Sigmoid colon (tissue), 7 donors: Measurements from ENCODE around the gene GLRA3. TPM values are rescaled to one million over a fixed set of nuclear protein-coding genes. Genes with fewer than 3 reads are reported as not detected.

Source experiments
- DNase-seq: peaks from one replicate; pipeline ENCODE4 v3.0.0-alpha.2; 2019
- H3K27ac ChIP-seq, 4 donors: fragments of 200-600 bp; sonication (generic); one replicate each; pipeline ENCODE4 v1.5.1; 2016 to 2019; ENCODE audit warnings: mild to moderate bottlenecking in 1 of 4
- H3K27me3 ChIP-seq, 3 donors: fragments of 200-600 bp; sonication (generic); one replicate each; pipeline ENCODE4 v1.5.1; 2019; ENCODE audit warnings: mild to moderate bottlenecking in 1 of 3
- H3K36me3 ChIP-seq, 4 donors: fragments of 200-600 bp; sonication (generic); one replicate each; pipeline ENCODE4 v1.5.1; 2016 to 2019
- H3K4me1 ChIP-seq, 4 donors: fragments of 200-600 bp; sonication (generic); one replicate each; pipeline ENCODE4 v1.5.1; 2017 to 2019
- H3K4me3 ChIP-seq, 4 donors: fragments of 200-600 bp; sonication (generic); one replicate each; pipeline ENCODE4 v1.5.1; 2017 to 2019; ENCODE audit warnings: mild to moderate bottlenecking in 2 of 4, moderate library complexity in 1 of 4
- H3K9me3 ChIP-seq, 4 donors: fragments of 200-600 bp in 3 of 4; sonication (generic) in 3 of 4; one replicate each; pipeline versions ENCODE4 v1.5.1 to v1.6.1; 2013 to 2019
- CTCF ChIP-seq, 4 experiments: fragments of 450-650 bp in 3 of 4; fragments of 200-600 bp in 1 of 4; IDR thresholded peaks; one replicate each; pipeline ENCODE4 v1.5.1; 2016 to 2019; ENCODE audit warnings: antibody characterized with exemption in 4 of 4, mild to moderate bottlenecking in 3 of 4, moderate library complexity in 2 of 4
- EP300 ChIP-seq, 4 donors: sonication (generic); formaldehyde crosslinking; IDR thresholded peaks; one replicate each; pipeline ENCODE4 v1.6.1; 2017; ENCODE audit warnings: antibody characterized with exemption in 4 of 4
- POLR2A ChIP-seq, 2 donors: fragments of 450-650 bp; IDR thresholded peaks; one replicate each; pipeline ENCODE4 v1.6.1; 2016; ENCODE audit warnings: antibody characterized with exemption in 2 of 2, mild to moderate bottlenecking in 2 of 2, moderate library complexity in 2 of 2
- POLR2AphosphoS5 ChIP-seq, 4 donors: sonication (generic); formaldehyde crosslinking; IDR thresholded peaks; one replicate each; pipeline ENCODE4 v1.6.1; 2017; ENCODE audit warnings: antibody characterized with exemption in 4 of 4
- WGBS, 2 donors: extraction: QIAGEN DNeasy Blood & Tissue Kit; methylation state at CpG; one replicate each; pipeline ENCODE4 v1.1.7; 2013; 5-methylcytosine and 5-hydroxymethylcytosine counted together
- intact Hi-C: fragments of 100-400 bp; cut with DNase I; formaldehyde crosslinking; loops from one replicate; pipeline ENCODE4 v1.15.1; 2023
- polyA plus RNA-seq, 3 donors: library from polyadenylated mRNA; stranded (reverse); fragments of 200-250 nt; gene quantifications; one replicate each; pipeline ENCODE4 v1.2.3, GENCODE V29; 2013
- total RNA-seq, 4 donors: library from RNA; depleted of rRNA; stranded (reverse); fragments of >200 nt; gene quantifications; one replicate each; pipeline ENCODE4 v1.1.0, GENCODE V29; 2016
- donor health status: healthy with polysubstance abuse.
- donor health status: Bipolar disorder and iron deficiency.
- donor health status: healthy.

GLRA3 gene
- total and polyA plus RNA-seq, 7 donors: under 0.01 to 0.33 (median 0.04) TPM; not detected in 2

- H3K4me3 ChIP-seq: no peak overlapping the region
- H3K4me1 ChIP-seq: no peaks in the 10 kb centered on the region
- intact Hi-C loops: no loop called here
- no peak overlapping the region for H3K27ac ChIP-seq
- no peaks in the 10 kb centered on the region for H3K9me3 ChIP-seq
- H3K36me3 ChIP-seq: no peaks in the 10 kb centered on the region
- WGBS, 2 donors: 46 to 68% methylated on average over 4 of the region's 4 CpGs
- DNase-seq: no peak
- H3K27me3 ChIP-seq: no peaks in the 10 kb centered on the region
- TF ChIP-seq EP300 (IDR thresholded peaks at IDR 0.05) (no peak), POLR2A (IDR thresholded peaks at IDR 0.05) (no peak), POLR2AphosphoS5 (IDR thresholded peaks at IDR 0.05) (no peak), CTCF (IDR thresholded peaks at IDR 0.05) (no peak)
Measured at GRCh38 chr4:174707051-174707676, 121.9 kb downstream of the GLRA3 start.

GRCh38 chr4:174702979-174703478, 126.0 kb downstream of the GLRA3 start:
- 84 to 86% methylated on average over 1 of the region's 1 CpG for WGBS, 2 donors
- Histone ChIP-seq H3K27ac (no peak overlapping the region), H3K4me3 (no peak overlapping the region), H3K4me1 (no peaks in the 10 kb centered on the region), H3K9me3 (no peaks in the 10 kb centered on the region), H3K27me3 (no peaks in the 10 kb centered on the region), H3K36me3 (no peaks in the 10 kb centered on the region)
- TF ChIP-seq EP300 (IDR thresholded peaks at IDR 0.05) (no peak), CTCF (IDR thresholded peaks at IDR 0.05) (no peak), POLR2A (IDR thresholded peaks at IDR 0.05) (no peak), POLR2AphosphoS5 (IDR thresholded peaks at IDR 0.05) (no peak)
- intact Hi-C loops: no loop called here
- DNase-seq: no peak

- TF ChIP-seq CTCF (IDR thresholded peaks at IDR 0.05) (no peak), POLR2AphosphoS5 (IDR thresholded peaks at IDR 0.05) (no peak), POLR2A (IDR thresholded peaks at IDR 0.05) (no peak), EP300 (IDR thresholded peaks at IDR 0.05) (no peak)
- Histone ChIP-seq H3K27ac (no peak overlapping the region), H3K4me3 (no peak overlapping the region), H3K9me3 (no peaks in the 10 kb centered on the region), H3K36me3 (no peaks in the 10 kb centered on the region), H3K27me3 (no peaks in the 10 kb centered on the region), H3K4me1 (no peaks in the 10 kb centered on the region)
- intact Hi-C loops: no loop called here
- DNase-seq: no peak
Measured at GRCh38 chr4:174699654-174700053, 129.4 kb downstream of the GLRA3 start.

- intact Hi-C loops: no loop called here
- H3K9me3 ChIP-seq: no peaks in the 10 kb centered on the region
- TF ChIP-seq CTCF (IDR thresholded peaks at IDR 0.05): no peak
- no peaks in the 10 kb centered on the region for H3K36me3 ChIP-seq
- 61 to 71% methylated on average over 4 of the region's 4 CpGs for WGBS, 2 donors
- H3K27ac ChIP-seq: peak overlapping the region in 1 of 4 donors; percentile 16
- DNase-seq: no peak
- H3K4me1 ChIP-seq: no peaks in the 10 kb centered on the region
- no peaks in the 10 kb centered on the region for H3K27me3 ChIP-seq
- no peak overlapping the region for H3K4me3 ChIP-seq
Measured at GRCh38 chr4:174697896-174698295, 131.2 kb downstream of the GLRA3 start.

GRCh38 chr4:174697202-174697601, 131.8 kb downstream of the GLRA3 start:
- no peak for DNase-seq
- Histone ChIP-seq H3K36me3 (no peaks in the 10 kb centered on the region), H3K27ac (no peak overlapping the region), H3K27me3 (no peaks in the 10 kb centered on the region), H3K4me3 (no peak overlapping the region), H3K4me1 (no peaks in the 10 kb centered on the region), H3K9me3 (no peaks in the 10 kb centered on the region)
- intact Hi-C loops: no loop called here
- TF ChIP-seq CTCF (IDR thresholded peaks at IDR 0.05) (no peak), POLR2A (IDR thresholded peaks at IDR 0.05) (no peak), POLR2AphosphoS5 (IDR thresholded peaks at IDR 0.05) (peak; percentile 28 to 60 (median 53)), EP300 (IDR thresholded peaks at IDR 0.05) (no peak)
- 47 to 61% methylated on average over 1 of the region's 1 CpG for WGBS, 2 donors
